Activated T-helper 17 cell treated with anti-CD3 and anti-CD28 coated beads, Interleukin-2, amount 50 U/mL, for 72 hours (primary cell): ENCODE measurements around the gene CNPY3. TPM values are rescaled to one million over a fixed set of nuclear protein-coding genes. Genes with fewer than 3 reads are reported as not detected.

Experiments
- ATAC-seq: fragments of 150-1000 bp; cut with Tn5 transposase; replicated peaks from 2 replicates; pipeline ENCODE4 v1.10.0; 2021; ENCODE audit warnings: mild to moderate bottlenecking, moderate library complexity
- H3K27ac Mint-ChIP-seq: one replicate; pipeline ENCODE4 v1.8.0; 2022; ENCODE audit warnings: mixed read lengths
- H3K27me3 Mint-ChIP-seq: one replicate; pipeline ENCODE4 v1.8.0; 2022; ENCODE audit warnings: mixed read lengths
- H3K36me3 Mint-ChIP-seq: one replicate; pipeline ENCODE4 v1.8.0; 2022; ENCODE audit warnings: low read depth, mild to moderate bottlenecking, mixed read lengths
- H3K4me1 Mint-ChIP-seq: one replicate; pipeline ENCODE4 v1.8.0; 2022; ENCODE audit warnings: mixed read lengths
- H3K4me3 Mint-ChIP-seq: one replicate; pipeline ENCODE4 v1.8.0; 2022; ENCODE audit warnings: mild to moderate bottlenecking, mixed read lengths
- H3K9me3 Mint-ChIP-seq: one replicate; pipeline ENCODE4 v1.8.0; 2022; ENCODE audit warnings: mixed read lengths
- total RNA-seq, 2 donors: library from RNA; stranded (reverse); gene quantifications; one replicate each; pipeline ENCODE4 v1.2.3, GENCODE V29; 2022

CNPY3 gene
- total RNA-seq, 2 donors from 2014 or later: 28.5 to 30.5 TPM

DNA sequence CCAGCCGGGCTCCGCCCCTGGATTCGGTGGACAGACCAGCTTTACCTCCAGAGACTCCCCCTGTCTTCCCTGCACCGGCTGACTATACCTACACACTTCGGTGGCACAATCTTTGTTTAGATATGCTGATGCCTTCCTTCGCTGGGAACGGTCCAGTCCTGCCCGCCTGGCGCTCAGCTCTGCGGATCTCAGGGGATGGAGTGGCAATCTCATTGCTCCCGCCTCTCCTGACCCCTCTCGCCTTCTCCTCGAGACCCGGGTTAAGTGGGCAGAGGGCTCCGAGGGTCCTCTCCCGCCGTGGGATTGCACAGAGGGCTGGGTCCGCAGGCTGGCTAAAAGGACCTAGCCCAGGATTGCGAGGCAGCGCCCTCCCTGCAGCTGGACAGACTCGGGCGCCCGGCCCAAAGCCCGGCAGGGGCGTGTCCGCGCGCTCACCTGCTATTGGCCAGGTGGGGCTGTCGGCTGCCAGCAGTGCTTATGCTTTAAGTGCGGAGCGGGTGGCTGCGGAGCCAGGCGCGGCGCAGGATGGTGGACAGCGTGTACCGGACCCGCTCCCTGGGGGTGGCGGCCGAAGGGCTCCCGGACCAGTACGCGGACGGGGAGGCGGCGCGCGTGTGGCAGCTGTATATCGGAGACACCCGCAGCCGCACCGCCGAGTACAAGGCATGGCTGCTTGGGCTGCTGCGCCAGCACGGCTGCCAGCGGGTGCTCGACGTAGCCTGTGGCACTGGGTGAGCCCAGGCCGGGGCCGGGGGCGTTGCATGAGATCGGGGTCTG lies 31.2 kb downstream of the CNPY3 start, which contains the start of gene GNMT:
GNMT (plus strand) TSS at position 512 of the 777 bp plus-strand sequence; CDS start at position 526, 14 bp downstream.
- peak; percentile 86 for ATAC-seq

DNA sequence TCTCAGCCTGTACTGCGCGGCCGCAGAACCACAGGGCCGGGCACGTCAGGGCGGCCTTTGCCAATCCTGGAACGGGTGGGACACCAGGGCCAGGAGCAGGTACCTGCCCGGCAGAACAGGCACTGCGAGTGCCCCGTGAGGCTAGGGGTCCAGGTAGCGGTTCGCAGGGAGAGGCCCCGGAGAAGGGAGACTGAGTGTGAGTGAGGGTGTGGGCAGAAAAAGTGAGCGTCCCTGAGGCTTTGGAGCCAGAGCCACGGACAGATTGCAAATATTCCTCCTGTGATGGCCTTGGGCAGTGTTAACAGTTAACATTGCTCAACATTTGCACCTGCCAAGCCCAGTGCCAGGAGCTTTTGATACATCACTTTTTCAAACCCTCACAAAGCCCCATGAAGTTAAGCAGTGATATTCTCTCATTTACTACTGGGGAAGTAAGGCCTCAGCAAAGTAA lies 31.8 kb downstream of the CNPY3 start:
- ATAC-seq: no peak
- H3K9me3 Mint-ChIP-seq: no peaks in the 10 kb centered on the region
- H3K4me3 Mint-ChIP-seq: peak overlapping the region; percentile 67
- peaks cover 4% of the 10 kb centered on the region for H3K4me1 Mint-ChIP-seq
- peaks cover 14% of the 10 kb centered on the region for H3K36me3 Mint-ChIP-seq
- H3K27ac Mint-ChIP-seq: no peak overlapping the region
- no peaks in the 10 kb centered on the region for H3K27me3 Mint-ChIP-seq

More for the DNA sequence above, 31.2 kb downstream of the CNPY3 start, which contains the start of gene GNMT:
- H3K27ac Mint-ChIP-seq: no peak within 1 kb of the TSS
- no peaks in the 10 kb centered on the region for H3K27me3 Mint-ChIP-seq
- H3K36me3 Mint-ChIP-seq: peaks cover 8% of the 10 kb centered on the region
- H3K4me3 Mint-ChIP-seq: peak within 1 kb of the TSS; percentile 67
- H3K9me3 Mint-ChIP-seq: no peaks in the 10 kb centered on the region
- peaks cover 4% of the 10 kb centered on the region for H3K4me1 Mint-ChIP-seq

DNA sequence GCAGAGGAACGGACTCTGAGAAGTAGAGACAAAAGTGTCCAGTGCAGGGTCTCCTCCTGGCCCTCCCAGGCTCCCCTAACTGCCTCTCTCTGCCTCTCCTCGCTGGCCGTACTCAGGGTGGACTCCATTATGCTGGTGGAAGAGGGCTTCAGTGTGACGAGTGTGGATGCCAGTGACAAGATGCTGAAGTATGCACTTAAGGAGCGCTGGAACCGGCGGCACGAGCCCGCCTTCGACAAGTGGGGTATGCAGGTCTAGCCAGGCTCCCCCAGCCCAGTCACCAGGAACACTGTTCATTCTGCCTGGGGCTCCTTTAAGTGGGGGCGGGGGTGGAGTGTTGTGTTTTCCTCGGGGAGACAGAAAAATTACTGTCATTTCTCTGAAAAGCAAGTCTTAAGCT lies 32.8 kb downstream of the CNPY3 start:
- H3K4me3 Mint-ChIP-seq: no peak overlapping the region
- peaks cover 4% of the 10 kb centered on the region for H3K4me1 Mint-ChIP-seq

DNA sequence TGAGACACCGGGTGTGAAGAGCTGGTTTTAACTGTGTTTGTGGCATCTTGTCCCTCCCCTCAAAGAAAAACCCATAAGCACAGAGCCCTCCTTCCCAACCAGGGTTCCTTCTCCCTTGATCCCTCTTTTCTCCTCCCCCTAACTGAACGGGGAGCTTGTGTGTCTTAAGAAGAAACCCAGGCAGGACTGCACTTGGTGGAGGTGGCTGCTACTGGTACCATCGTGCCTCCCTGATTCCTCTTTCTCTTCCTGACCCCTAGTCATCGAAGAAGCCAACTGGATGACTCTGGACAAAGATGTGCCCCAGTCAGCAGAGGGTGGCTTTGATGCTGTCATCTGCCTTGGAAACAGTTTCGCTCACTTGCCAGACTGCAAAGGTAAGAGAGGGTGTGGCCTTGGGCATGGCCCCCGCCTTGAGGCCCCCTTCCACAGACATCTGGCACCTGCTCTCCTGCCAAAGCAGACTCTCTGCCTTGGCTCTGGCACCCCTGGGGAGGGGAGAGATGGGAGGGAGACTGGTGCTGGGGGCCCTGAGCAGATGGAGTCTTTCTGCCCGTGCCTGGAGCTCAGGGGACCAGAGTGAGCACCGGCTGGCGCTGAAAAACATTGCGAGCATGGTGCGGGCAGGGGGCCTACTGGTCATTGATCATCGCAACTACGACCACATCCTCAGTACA lies 33.4 kb downstream of the CNPY3 start:
- Mint-ChIP-seq H3K27ac (no peak overlapping the region), H3K27me3 (no peaks in the 10 kb centered on the region), H3K9me3 (no peaks in the 10 kb centered on the region), H3K36me3 (peaks cover 28% of the 10 kb centered on the region), H3K4me1 (peaks cover 4% of the 10 kb centered on the region), H3K4me3 (no peak overlapping the region)
- ATAC-seq: no peak

More for the DNA sequence above, 32.8 kb downstream of the CNPY3 start:
- no peak for ATAC-seq
- Mint-ChIP-seq H3K27ac (no peak overlapping the region), H3K9me3 (no peaks in the 10 kb centered on the region), H3K27me3 (no peaks in the 10 kb centered on the region), H3K36me3 (peaks cover 23% of the 10 kb centered on the region)

DNA sequence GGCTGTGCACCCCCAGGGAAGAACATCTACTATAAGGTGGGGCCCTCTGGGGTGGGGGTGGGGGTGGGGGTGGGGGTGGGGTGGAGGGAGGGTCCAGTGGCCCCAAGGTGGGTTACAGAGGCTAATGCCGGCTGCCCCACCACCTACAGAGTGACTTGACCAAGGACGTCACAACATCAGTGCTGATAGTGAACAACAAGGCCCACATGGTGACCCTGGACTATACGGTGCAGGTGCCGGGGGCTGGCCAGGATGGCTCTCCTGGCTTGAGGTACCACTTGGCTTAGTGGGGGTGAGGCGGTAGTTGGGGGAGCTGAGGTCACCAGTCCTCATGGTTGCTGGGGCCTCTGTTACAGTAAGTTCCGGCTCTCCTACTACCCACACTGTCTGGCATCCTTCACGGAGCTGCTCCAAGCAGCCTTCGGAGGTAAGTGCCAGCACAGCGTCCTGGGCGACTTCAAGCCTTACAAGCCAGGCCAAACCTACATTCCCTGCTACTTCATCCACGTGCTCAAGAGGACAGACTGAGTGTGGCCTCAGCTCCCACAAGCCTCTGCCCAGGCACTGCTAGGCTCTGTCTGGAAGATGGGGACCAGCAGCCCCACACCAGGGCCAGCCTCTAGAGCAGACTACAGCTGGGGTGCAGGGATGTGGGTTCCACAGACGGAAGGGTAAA lies 34.0 kb downstream of the CNPY3 start:
- no peaks in the 10 kb centered on the region for H3K9me3 Mint-ChIP-seq
- peaks cover 4% of the 10 kb centered on the region for H3K4me1 Mint-ChIP-seq
- H3K27me3 Mint-ChIP-seq: no peaks in the 10 kb centered on the region
- no peak overlapping the region for H3K4me3 Mint-ChIP-seq
- H3K27ac Mint-ChIP-seq: no peak overlapping the region
- peaks cover 35% of the 10 kb centered on the region for H3K36me3 Mint-ChIP-seq
- ATAC-seq: no peak

DNA sequence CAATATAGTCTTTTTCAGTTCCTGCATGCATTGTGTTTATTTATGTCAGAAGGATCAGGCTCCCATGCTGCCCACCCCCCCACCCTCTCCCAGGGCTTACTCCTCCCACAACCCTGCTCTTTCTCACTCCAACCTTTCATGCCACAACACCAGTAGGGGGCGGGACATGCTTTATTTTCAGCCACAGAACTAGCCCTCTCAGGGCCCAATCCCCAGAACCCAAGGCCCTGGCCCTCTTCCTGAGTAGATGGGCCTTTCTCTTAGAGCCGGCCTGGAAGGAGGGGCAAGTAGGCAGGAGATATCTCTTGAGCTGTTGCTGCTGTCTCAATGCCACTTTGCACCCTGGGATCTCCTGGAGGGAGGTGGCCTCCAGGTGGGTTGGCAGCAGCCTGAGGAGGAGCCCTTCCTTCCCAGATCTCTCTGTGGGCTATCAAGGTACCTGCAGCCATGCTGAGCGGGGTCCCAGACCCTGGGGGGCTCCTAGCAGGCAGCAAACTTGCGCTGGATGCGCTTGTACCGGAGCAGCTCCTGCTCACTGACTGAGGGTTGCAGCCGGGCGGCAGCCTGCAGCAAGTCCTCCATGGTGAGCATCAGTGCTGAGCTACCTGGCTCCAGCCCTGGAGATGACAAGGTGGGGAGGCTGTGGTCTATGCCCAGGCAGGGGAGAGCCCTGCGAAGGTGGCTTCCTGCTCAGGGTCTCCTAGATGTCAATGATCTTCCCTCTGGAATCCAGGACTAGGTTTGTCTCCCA lies 34.8 kb downstream of the CNPY3 start:
- Mint-ChIP-seq H3K9me3 (no peaks in the 10 kb centered on the region), H3K4me1 (peaks cover 4% of the 10 kb centered on the region), H3K4me3 (no peak overlapping the region), H3K27ac (no peak overlapping the region), H3K36me3 (peaks cover 35% of the 10 kb centered on the region), H3K27me3 (no peaks in the 10 kb centered on the region)
- ATAC-seq: peak; percentile 65

DNA sequence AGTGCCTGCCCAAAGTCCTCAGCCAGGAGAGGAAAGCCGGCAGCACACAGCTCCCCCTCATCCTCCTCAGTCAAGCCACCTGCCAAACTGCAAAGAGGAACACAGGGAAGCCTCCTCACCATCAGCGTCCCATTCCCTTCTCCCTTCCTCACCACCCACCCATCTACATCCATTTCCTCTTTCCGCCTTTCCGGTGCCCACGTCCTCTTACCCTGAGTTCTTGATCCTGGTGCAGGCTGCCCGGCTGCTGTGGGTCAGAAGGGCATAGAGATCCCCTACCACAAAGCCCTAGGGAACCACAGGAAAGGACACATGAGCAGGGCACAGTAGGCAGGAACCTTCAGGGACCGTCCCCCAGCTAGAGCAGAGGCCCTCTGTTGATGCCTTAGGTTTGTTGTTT lies 37.3 kb downstream of the CNPY3 start:
- peaks cover 5% of the 10 kb centered on the region for H3K4me1 Mint-ChIP-seq
- H3K9me3 Mint-ChIP-seq: no peaks in the 10 kb centered on the region
- H3K4me3 Mint-ChIP-seq: no peak overlapping the region
- peaks cover 41% of the 10 kb centered on the region for H3K36me3 Mint-ChIP-seq
- H3K27ac Mint-ChIP-seq: no peak overlapping the region
- ATAC-seq: no peak
- H3K27me3 Mint-ChIP-seq: no peaks in the 10 kb centered on the region

DNA sequence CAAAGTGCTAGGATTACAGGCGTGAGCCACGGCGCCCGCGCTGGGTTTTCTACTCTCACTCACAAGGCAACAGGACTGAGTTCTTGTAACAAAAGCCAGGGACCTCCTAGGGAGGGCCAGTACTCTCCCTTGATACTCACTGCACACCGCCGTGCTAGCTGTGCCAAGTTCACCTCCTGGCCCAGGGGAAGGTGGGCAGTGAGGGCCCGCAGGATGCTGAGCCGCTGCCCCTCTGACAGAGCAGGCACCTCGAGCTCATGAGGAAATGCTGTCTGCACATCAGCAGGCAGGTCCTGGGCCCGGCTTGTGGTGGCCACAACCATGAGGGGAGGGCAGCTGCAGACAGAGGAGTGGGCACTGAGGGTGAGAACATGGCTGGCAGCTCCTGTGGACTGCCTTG lies 37.9 kb downstream of the CNPY3 start:
- H3K27ac Mint-ChIP-seq: no peak overlapping the region
- no peak for ATAC-seq
- H3K4me1 Mint-ChIP-seq: peaks cover 7% of the 10 kb centered on the region
- H3K4me3 Mint-ChIP-seq: no peak overlapping the region
- H3K36me3 Mint-ChIP-seq: peaks cover 43% of the 10 kb centered on the region
- no peaks in the 10 kb centered on the region for H3K9me3 Mint-ChIP-seq
- H3K27me3 Mint-ChIP-seq: no peaks in the 10 kb centered on the region

DNA sequence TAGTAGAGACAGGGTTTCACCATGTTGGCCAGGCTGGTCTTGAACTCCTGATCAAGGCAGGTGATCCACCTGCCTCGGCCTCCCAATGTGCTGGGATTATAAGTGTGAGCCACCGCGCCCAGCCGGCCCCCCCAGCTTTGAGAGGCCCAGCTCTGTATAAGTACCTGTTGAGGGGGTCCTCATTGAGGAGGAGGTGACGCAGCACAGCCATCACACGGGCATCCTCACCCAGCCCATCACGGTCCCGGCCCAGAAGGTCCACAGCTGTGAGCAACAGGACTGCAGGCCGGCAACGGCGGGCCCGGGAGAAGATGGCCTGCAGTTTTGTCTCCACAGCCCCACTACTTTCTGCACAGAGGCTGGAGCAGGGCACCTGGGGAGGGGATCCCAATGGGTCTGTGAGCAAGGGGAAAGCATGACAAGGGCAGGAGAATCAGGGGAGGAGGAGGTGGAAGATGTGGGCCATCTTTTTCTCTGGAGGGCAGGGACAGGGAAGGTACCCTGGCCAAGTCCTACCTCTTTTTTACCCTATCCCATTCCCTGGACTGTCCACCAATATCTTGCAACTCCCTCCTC lies 38.9 kb downstream of the CNPY3 start:
- Mint-ChIP-seq H3K9me3 (no peaks in the 10 kb centered on the region), H3K36me3 (peaks cover 43% of the 10 kb centered on the region), H3K4me3 (no peak overlapping the region), H3K27ac (no peak overlapping the region), H3K4me1 (peaks cover 7% of the 10 kb centered on the region), H3K27me3 (no peaks in the 10 kb centered on the region)
- no peak for ATAC-seq

DNA sequence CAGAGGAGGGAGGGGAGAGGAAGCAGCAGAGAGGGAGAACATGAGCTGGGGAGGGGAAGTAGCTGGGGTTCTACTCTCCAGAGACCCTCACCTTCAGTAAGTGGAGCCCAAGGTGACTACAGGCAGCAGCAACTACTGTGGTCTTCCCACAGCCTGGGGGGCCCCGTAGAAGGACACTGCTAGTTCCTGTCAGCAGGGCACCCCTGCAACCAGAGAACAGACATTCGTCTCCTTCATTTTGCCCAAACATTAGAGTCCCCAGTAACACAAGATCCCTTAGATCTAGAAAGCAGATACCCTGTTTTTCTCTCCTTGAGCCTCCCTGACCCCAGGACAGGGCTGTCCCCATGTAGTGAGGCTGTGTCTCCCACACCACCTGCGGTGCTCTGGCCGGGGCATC lies 39.5 kb downstream of the CNPY3 start:
- Mint-ChIP-seq H3K9me3 (no peaks in the 10 kb centered on the region), H3K4me3 (no peak overlapping the region), H3K27me3 (no peaks in the 10 kb centered on the region), H3K27ac (no peak overlapping the region), H3K36me3 (peaks cover 44% of the 10 kb centered on the region), H3K4me1 (peaks cover 7% of the 10 kb centered on the region)
- no peak for ATAC-seq

DNA sequence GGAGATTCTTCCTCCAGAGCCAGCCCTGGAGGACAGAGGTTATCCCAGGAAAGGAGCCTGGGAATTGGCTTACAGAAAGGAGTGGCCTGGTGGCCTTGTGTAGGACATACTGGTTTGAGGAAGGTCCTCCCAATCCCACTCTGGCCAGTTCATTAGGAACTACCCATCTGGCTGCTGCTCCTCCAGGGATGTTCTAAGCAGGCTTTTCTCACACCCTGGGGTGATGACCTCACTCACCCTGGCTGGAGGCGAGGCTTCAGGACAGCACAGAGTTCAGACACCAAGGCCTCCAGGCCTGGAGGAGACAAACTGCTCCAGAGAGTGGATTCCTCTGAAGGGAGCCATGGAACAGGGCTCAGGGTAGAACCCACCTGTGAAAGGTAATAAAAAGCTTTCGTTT lies 40.2 kb downstream of the CNPY3 start:
- Mint-ChIP-seq H3K9me3 (no peaks in the 10 kb centered on the region), H3K36me3 (peaks cover 47% of the 10 kb centered on the region), H3K4me1 (peaks cover 7% of the 10 kb centered on the region), H3K4me3 (no peak overlapping the region), H3K27ac (no peak overlapping the region), H3K27me3 (no peaks in the 10 kb centered on the region)
- no peak for ATAC-seq

DNA sequence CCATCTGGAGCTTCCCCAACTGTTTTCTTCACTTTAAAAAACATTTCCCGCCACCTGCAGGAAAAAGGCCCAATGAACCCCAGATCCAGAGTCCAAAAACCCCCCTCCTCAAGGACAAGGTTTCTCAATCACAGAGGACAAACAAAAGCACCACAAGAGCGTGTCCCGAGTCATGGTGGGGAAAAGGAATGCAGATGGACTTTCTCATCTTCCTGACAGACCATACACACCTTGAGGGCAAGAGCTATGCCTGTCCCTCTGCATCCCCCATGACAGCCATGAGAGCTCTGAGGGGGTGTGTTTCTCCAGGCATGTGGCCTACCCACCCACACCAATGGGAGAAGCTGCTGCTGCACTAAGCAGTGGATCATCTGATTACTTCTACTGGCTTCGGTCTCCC lies 40.7 kb downstream of the CNPY3 start:
- Mint-ChIP-seq H3K4me3 (no peak overlapping the region), H3K9me3 (no peaks in the 10 kb centered on the region), H3K27me3 (no peaks in the 10 kb centered on the region), H3K36me3 (peaks cover 42% of the 10 kb centered on the region), H3K27ac (no peak overlapping the region), H3K4me1 (peaks cover 10% of the 10 kb centered on the region)
- ATAC-seq: no peak

DNA sequence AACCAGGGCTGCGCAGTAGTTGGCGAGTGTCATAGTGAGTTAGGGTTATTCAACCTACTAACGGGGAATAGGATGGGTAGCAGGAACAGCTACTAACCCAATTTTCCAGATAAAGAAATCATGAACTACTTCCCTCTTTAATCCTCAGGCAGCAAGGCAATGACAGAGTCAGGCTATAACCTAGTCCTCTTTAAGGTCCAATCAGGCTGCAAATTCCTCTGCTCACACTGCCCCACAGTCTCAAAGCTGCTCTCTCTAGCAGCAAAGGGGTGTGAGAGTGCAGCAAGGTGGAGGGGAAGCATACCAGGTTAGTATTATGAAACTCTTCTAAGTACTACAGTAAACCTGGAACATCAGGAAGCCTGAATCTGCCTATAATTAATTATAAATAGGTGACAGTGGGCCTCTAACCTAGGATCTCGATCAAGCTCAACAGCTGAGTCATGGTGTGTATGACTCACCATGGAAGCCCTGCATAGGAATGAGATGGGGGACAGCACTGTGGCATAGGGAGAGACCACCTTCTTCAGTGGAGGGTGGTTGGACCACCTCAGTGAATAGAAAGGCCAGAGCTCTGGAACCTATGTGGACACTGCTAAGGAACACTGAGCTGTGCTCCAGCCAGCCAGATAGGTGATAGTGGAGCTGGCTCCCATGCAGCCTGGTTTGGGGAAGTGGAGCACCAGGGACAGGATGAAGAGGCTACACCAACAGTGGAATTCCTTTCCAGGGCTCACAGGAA lies 41.8 kb downstream of the CNPY3 start:
- peak; percentile 46 for ATAC-seq
- Mint-ChIP-seq H3K36me3 (peaks cover 33% of the 10 kb centered on the region), H3K9me3 (no peaks in the 10 kb centered on the region), H3K27ac (peak overlapping the region; percentile 46), H3K4me3 (no peak overlapping the region), H3K4me1 (peaks cover 13% of the 10 kb centered on the region), H3K27me3 (no peaks in the 10 kb centered on the region)
